IPS DF 4.7 (cell line): ENCODE data around the gene PKHD1.
"Not testable (repeated sequence)": the region's sequence is repeated elsewhere in the genome, so short reads cannot be mapped to it uniquely, and the experiment has no call there.

Experiments used
- DNase-seq: peaks from one replicate; pipeline ENCODE4 v3.0.0-alpha.2; 2013; ENCODE audit warnings: low spot score; ENCODE audit errors: extremely low read depth

The PKHD1 gene

DNA sequence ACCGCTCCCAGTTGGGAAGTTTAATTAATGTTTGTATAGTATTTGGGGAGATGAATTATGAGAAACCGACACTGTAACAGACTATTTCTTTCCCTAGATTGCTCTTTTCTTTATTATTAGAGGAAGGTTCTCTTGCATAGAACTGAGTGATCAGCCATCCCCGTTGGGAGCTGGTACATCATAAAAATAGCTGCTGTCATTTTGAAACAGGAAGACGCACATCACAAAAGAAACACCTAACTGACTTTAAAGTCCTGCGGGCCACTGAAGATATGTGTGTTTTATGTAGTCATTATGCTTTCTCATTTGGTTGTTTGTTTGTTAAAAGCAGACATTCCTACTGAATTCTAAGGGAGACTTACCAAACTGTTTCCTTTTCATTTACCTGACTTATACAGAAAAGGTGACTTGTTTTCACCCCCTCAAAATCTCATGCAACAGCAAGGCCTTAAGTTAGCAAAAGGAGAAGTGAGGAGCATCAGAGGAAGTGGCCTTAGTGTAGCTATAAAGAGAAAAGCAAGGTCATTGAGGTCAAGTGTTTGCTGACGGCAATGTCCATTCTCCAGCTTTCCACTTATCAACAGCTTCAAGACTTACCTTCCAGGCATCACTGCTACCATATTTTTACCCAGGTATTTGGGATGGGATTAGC is 91.0 kb downstream of the PKHD1 start:
- DNase-seq: no peak

- no peak for DNase-seq
These were observed 92.1 kb downstream of the PKHD1 start for GRCh38 chr6:51995214-51995755.

DNA sequence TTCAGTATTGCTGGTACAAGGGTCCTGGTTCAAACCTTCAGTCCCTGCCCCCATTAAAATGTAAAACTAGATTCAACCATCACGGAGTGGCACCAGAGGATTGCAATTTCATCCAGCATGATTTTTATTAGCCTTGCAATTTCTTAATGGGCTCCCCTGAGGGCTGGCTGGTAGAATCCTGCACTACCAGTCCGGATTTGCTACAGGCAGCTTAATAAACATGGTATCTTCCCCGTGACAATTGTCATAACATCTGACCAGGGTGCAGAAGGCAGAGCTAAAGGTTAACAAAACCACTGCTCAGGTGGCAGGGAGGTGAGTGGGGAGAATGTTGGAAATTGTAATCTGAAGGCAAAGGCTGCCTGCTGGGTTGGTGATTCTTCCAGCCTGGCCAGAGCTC is 94.5 kb downstream of the PKHD1 start:
- no peak for DNase-seq

- no peak for DNase-seq
These were observed 97.6 kb downstream of the PKHD1 start for GRCh38 chr6:51989789-51990188.

DNA sequence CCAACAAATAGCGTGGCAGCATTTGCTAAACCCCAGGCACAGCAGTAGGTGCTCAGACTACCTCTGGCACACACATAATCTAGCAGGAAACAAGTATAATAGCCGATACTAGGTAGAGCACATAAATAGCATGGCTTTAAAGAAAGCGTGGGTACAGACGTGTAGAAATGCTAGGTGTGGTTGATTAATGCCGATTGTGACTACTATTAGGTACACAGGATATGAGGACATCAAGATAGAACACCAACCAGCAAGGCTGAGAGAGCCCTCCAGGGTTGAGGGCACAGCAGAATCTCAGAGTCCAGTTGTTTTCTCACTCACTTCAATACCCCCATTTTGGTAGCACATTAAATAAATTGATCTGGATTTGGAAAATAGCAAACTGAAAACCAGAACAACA is 100.5 kb downstream of the PKHD1 start:
- no peak for DNase-seq

- no peak for DNase-seq
These were observed 103.8 kb downstream of the PKHD1 start for GRCh38 chr6:51983564-51983963.

- not testable (repeated sequence) for DNase-seq
These were observed 104.7 kb downstream of the PKHD1 start for GRCh38 chr6:51982695-51983094.

- DNase-seq: no peak
These were observed 111.0 kb downstream of the PKHD1 start for GRCh38 chr6:51976374-51976773.

GRCh38 chr6:51972659-51973058 is 114.8 kb downstream of the PKHD1 start:
- no peak for DNase-seq

- no peak for DNase-seq
These were observed 119.1 kb downstream of the PKHD1 start for GRCh38 chr6:51968265-51968664.

- no peak for DNase-seq
These were observed 122.1 kb downstream of the PKHD1 start for GRCh38 chr6:51965222-51965801.

GRCh38 chr6:51963980-51964379 is 123.4 kb downstream of the PKHD1 start:
- DNase-seq: no peak

DNA sequence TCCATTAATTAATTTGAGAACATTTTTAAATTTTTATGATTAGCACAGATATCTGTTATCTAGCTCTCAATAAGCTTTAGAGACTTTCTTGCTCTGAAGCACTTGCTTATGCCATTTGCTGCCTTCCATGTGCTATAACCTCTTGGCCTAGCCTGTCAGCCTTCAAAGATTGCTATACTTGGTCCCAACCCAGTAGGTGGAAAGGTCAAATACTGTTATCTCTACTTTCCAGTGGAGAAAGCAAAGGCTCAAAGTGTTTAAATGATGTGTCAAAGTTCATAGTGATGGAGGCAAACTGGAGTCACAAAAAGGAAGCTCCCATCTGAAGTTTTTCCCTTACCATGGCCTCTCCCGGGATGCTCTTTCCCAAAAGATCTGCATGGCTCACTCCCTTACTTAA is 125.1 kb downstream of the PKHD1 start:
- no peak for DNase-seq

- DNase-seq: no peak
These were observed 127.0 kb downstream of the PKHD1 start for GRCh38 chr6:51960419-51960818.

DNA sequence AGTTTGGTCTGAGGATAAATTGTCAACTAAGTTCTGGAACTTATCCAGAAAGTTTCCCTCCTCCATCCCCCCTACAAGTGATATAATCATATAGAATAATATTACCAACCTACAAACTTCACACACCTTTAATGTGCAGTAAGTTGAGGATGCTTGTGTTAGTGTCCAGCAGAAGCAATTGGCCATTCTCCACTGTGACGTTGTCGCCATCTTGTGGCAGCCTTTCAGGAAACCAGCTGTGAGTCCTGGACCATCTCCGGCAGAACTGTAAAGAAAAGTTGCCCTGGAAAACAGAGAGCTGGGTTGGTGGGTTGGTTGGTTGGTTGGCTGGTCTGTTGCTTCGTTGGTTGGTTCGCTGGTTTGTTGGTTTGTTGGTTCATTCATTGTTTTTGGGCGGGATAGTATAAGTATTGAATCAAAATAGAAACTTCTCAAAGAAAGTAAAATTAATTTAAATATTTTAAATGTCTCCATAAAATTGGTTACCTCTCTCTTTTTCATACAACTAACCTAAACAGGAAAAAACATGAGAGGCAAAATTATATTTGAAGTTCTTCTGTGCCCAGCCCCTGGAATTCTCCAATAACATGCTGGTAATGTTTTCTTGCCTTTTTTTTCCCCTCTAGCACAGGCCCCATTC is 127.5 kb downstream of the PKHD1 start:
- peak; percentile 62 for DNase-seq

GRCh38 chr6:51954681-51955080 is 132.7 kb downstream of the PKHD1 start:
- DNase-seq: no peak

DNA sequence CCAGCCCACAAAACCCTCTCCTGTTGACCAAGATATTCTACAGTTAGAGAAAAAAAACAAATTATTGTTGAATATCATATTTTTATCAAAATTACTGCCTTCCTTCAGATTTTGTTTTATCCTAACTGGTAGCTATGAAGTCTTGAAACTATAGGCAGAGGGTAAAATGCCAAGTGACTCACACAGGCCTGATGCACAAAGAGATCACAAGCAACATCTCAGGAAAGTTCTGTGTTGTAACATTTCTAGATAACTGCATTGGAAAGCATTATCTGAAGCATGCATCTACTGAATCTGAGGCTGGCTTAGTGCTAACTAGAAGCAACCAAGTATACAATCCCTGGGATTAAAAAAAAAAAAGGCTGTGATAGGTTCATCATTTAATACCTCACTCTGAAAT is 134.2 kb downstream of the PKHD1 start:
- no peak for DNase-seq

DNA sequence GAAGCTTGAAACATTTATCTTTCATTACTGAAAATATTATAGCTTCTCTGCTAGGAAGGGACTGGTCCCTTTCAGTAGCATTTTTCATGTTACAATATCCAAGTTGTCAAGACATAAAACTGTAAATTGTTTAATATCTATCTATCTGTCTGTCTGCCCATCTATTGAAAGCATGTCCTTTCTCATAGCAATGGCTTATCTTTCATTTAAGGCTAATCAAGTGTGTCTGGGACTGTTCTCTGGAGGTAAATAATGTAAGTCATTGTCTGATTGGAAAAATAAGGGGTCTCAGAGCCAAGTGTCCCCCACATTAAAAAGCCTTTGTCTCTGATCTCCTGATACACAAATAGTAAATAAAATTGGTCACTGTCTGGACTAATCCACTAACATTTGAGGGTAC is 135.5 kb downstream of the PKHD1 start:
- no peak for DNase-seq

- no peak for DNase-seq
These were observed 137.9 kb downstream of the PKHD1 start for GRCh38 chr6:51949526-51949925.

DNA sequence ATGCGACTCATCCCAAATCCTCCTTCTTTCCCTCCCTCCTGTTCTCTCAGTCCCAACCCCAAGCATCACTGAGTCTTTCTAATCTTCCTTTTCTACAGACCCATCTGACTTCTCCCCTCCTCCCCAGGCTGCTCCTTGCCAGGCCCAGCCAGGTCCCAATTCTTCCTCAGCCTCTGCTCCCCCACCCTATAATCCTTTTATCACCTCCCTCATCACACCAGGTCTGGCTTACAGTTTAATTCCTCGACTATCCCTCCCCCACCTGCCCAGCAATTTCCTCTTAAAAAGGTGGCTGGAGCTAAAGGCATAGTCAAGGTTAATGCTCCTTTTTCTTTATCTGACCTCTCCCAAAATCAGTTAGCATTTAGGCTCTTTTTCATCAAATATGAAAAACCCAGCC is 147.7 kb downstream of the PKHD1 start:
- not testable (repeated sequence) for DNase-seq

DNA sequence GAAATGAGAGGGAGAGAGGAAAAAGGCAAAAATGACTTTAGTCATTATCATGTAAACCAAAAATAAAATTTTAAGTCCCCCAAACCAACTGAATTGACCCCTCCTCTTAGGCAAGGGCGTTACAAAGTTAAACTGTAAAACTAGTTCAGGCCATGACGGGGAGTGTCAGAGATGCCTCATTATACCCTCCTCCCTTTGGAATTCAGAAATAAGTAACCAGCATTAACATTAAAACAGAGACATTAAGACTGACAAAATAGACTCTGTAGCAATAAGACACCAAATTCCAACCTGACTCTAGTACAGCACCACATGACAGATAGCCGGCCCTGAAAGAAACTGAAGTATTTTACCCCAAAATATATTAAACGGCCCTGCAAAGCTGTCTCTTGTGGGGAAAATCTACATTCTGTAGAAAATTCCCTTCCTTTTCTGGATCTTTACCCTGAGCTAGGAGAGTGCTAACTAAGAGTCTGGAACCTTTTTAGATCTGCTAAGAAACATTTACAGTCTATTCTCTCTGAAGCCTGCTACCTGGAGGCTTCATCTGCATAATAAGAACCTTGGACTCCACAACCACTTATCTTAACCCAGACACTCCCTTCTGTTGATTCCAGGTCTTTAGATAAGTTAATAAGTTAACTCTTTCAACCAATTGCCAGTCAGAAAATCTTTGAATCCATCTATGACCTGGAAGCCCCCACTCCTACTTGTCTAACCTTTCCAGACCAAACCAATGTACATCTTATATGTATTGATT is 150.7 kb downstream of the PKHD1 start:
- DNase-seq: no peak

DNA sequence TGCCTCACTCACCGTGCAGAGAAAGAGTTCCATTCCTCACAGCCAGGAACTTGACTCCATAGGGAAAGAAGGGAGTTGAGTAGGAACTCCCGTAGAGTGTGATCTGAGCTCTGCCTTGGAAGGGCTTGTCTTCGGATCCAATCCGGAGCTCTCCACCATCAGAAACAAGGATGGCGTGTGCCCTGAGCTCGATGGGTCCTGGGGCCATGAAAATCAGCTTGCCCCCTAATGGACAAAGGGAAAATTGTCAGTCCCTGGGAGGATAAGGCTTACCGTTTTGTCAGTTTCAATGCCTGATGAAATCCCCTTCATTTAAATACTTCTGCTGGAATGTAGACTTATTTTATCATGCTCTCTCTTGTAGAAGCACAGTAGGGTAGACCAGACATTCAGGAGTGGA is 153.3 kb downstream of the PKHD1 start:
- DNase-seq: peak; percentile 62
